HepG2 (cell line): ENCODE measurements around the gene PCBP4. TPM values are rescaled to one million over a fixed set of nuclear protein-coding genes. Genes with fewer than 3 reads are reported as not detected.
A peak's percentile ranks its signal among the peaks of the same experiment; 100 is the strongest.

Source experiments
- CEBPG ChIP-seq: IDR thresholded peaks from 2 replicates; pipeline ENCODE4 v1.6.1; 2016
- E2F2 ChIP-seq: sonication (generic); formaldehyde crosslinking; IDR thresholded peaks from 2 replicates; pipeline ENCODE4 v1.4.0; 2020; ENCODE audit warnings: missing genetic modification reagents, borderline replicate concordance
- FOXC1 ChIP-seq: sonication (generic); formaldehyde crosslinking; IDR thresholded peaks from 2 replicates; pipeline ENCODE4 v1.8.0; 2022; ENCODE audit warnings: mild to moderate bottlenecking, missing genetic modification reagents, borderline replicate concordance
- MLLT10 ChIP-seq: sonication (generic); formaldehyde crosslinking; IDR thresholded peaks from 2 replicates; pipeline ENCODE4 v1.4.0; 2020; ENCODE audit warnings: missing genetic modification reagents
- PTBP1 ChIP-seq: fragments of 200-400 bp; formaldehyde crosslinking; IDR thresholded peaks from 2 replicates; pipeline ENCODE4 v1.6.1; 2018; ENCODE audit warnings: low read length, low read depth; ENCODE audit not compliant: poor library complexity, severe bottlenecking
- RFX3 ChIP-seq: IDR thresholded peaks from 2 replicates; pipeline ENCODE4 v1.6.1; 2016; ENCODE audit warnings: missing biosample characterization, missing genetic modification reagents
- RFX5 ChIP-seq: IDR thresholded peaks from 2 replicates; pipeline ENCODE4 v1.6.1; 2011; ENCODE audit warnings: low read depth, low read length, improper control_type of control experiment
- STAT6 ChIP-seq: sonication (generic); formaldehyde crosslinking; IDR thresholded peaks from 2 replicates; pipeline ENCODE4 v1.4.0; 2020; ENCODE audit warnings: missing genetic modification reagents, mild to moderate bottlenecking, borderline replicate concordance
- TAF15 ChIP-seq: fragments of 200-400 bp; formaldehyde crosslinking; IDR thresholded peaks from one replicate; pipeline ENCODE4 v1.6.1; 2018; ENCODE audit warnings: mild to moderate bottlenecking, low read depth, low read length; ENCODE audit not compliant: poor library complexity, severe bottlenecking
- TARDBP ChIP-seq: sonication (generic); formaldehyde crosslinking; IDR thresholded peaks from 2 replicates; pipeline ENCODE4 v1.8.0; 2022; ENCODE audit warnings: mild to moderate bottlenecking, missing genetic modification reagents
- TOPORS ChIP-seq: sonication (generic); formaldehyde crosslinking; IDR thresholded peaks from 2 replicates; pipeline ENCODE4 v1.8.0; 2023; ENCODE audit warnings: mild to moderate bottlenecking, missing genetic modification reagents
- WIZ ChIP-seq: sonication (generic); formaldehyde crosslinking; IDR thresholded peaks from 2 replicates; pipeline ENCODE4 v1.5.1; 2020; ENCODE audit warnings: mild to moderate bottlenecking, missing genetic modification reagents
- XRCC5 ChIP-seq: fragments of 200-400 bp; formaldehyde crosslinking; optimal IDR thresholded peaks from 2 replicates; pipeline ENCODE3; 2017; ENCODE audit warnings: mild to moderate bottlenecking, low read length
- ZNF549 ChIP-seq: sonication (generic); formaldehyde crosslinking; IDR thresholded peaks from 2 replicates; pipeline ENCODE4 v1.5.0; 2020; ENCODE audit warnings: missing genetic modification reagents
- ZNF761 ChIP-seq: sonication (generic); formaldehyde crosslinking; conservative IDR thresholded peaks from 2 replicates; pipeline ENCODE4 v1.4.0; 2020; ENCODE audit warnings: mild to moderate bottlenecking, missing genetic modification reagents
- ZSCAN29 ChIP-seq: sonication (generic); formaldehyde crosslinking; conservative IDR thresholded peaks from 2 replicates; pipeline ENCODE4 v1.4.0; 2020; ENCODE audit warnings: mild to moderate bottlenecking, missing genetic modification reagents
- polyA plus RNA-seq, 8 experiments: library from polyadenylated mRNA; depleted of rRNA in 3 of 8; stranded (reverse) in 7 of 8; unstranded in 1 of 8; fragments of >200 nt; fragmentation: Illumina TruSeq in 4 of 8; extraction: Trizol in 4 of 8; gene quantifications; 2 replicates each; pipeline versions ENCODE4 v1.2.1 to v1.2.3, GENCODE V29; 2011 to 2016; ENCODE audit warnings: low read depth in 4 of 8, missing spikeins in 1 of 8, mixed read lengths in 1 of 8; ENCODE audit not compliant: insufficient read depth in 1 of 8
- total RNA-seq, 5 experiments: library from RNA; depleted of rRNA; stranded (reverse); fragments of >200 nt; fragmentation: Illumina TruSeq; extraction: Trizol; gene quantifications; 2 replicates each; pipeline ENCODE4 v1.2.3, GENCODE V29; 2016; ENCODE audit warnings: low read depth in 1 of 5
- TF ChIP-seq, protein P1 (sequence below): sonication (generic); formaldehyde crosslinking; IDR thresholded peaks from 2 replicates; pipeline ENCODE4 v1.4.0; 2020; ENCODE audit warnings: missing genetic modification reagents
- TF ChIP-seq, protein P2 (sequence below): sonication (generic); formaldehyde crosslinking; IDR thresholded peaks from 2 replicates; pipeline ENCODE4 v1.9.0; 2021; ENCODE audit warnings: mild to moderate bottlenecking, missing genetic modification reagents

PCBP4 gene
- total and polyA plus RNA-seq, 2 of the 13 experiments (the other 11 are each of a cell fraction or from before 2014, with no cell fraction given): 36.8 to 51.3 TPM

GRCh38 chr3:52001443-52001974, 34.3 kb upstream of the PCBP4 start (continued):
- peak; percentile 86 for TF ChIP-seq XRCC5
- no peak for TF ChIP-seq ZSCAN29 (CRISPR knock-in tag)
- TF ChIP-seq STAT6 (CRISPR knock-in tag): no peak
- TF ChIP-seq FOXC1 (CRISPR knock-in tag): no peak
- TF ChIP-seq MLLT10 (CRISPR knock-in tag): no peak
- TF ChIP-seq RFX5: no peak
- TF ChIP-seq, protein P1, sequence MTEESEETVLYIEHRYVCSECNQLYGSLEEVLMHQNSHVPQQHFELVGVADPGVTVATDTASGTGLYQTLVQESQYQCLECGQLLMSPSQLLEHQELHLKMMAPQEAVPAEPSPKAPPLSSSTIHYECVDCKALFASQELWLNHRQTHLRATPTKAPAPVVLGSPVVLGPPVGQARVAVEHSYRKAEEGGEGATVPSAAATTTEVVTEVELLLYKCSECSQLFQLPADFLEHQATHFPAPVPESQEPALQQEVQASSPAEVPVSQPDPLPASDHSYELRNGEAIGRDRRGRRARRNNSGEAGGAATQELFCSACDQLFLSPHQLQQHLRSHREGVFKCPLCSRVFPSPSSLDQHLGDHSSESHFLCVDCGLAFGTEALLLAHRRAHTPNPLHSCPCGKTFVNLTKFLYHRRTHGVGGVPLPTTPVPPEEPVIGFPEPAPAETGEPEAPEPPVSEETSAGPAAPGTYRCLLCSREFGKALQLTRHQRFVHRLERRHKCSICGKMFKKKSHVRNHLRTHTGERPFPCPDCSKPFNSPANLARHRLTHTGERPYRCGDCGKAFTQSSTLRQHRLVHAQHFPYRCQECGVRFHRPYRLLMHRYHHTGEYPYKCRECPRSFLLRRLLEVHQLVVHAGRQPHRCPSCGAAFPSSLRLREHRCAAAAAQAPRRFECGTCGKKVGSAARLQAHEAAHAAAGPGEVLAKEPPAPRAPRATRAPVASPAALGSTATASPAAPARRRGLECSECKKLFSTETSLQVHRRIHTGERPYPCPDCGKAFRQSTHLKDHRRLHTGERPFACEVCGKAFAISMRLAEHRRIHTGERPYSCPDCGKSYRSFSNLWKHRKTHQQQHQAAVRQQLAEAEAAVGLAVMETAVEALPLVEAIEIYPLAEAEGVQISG (CRISPR knock-in tag): no peak
- TF ChIP-seq RFX3: no peak
- no peak for TF ChIP-seq ZNF761 (CRISPR knock-in tag)
- TF ChIP-seq TAF15: no peak
- no peak for TF ChIP-seq PTBP1
- TF ChIP-seq ZNF549: no peak
- TF ChIP-seq E2F2 (CRISPR knock-in tag): no peak
- 0 out of 2 replicates have a peak, but pooled peaks have one; percentile 22 for TF ChIP-seq TARDBP (CRISPR knock-in tag)
- TF ChIP-seq TOPORS (CRISPR knock-in tag): no peak
- TF ChIP-seq, protein P2, sequence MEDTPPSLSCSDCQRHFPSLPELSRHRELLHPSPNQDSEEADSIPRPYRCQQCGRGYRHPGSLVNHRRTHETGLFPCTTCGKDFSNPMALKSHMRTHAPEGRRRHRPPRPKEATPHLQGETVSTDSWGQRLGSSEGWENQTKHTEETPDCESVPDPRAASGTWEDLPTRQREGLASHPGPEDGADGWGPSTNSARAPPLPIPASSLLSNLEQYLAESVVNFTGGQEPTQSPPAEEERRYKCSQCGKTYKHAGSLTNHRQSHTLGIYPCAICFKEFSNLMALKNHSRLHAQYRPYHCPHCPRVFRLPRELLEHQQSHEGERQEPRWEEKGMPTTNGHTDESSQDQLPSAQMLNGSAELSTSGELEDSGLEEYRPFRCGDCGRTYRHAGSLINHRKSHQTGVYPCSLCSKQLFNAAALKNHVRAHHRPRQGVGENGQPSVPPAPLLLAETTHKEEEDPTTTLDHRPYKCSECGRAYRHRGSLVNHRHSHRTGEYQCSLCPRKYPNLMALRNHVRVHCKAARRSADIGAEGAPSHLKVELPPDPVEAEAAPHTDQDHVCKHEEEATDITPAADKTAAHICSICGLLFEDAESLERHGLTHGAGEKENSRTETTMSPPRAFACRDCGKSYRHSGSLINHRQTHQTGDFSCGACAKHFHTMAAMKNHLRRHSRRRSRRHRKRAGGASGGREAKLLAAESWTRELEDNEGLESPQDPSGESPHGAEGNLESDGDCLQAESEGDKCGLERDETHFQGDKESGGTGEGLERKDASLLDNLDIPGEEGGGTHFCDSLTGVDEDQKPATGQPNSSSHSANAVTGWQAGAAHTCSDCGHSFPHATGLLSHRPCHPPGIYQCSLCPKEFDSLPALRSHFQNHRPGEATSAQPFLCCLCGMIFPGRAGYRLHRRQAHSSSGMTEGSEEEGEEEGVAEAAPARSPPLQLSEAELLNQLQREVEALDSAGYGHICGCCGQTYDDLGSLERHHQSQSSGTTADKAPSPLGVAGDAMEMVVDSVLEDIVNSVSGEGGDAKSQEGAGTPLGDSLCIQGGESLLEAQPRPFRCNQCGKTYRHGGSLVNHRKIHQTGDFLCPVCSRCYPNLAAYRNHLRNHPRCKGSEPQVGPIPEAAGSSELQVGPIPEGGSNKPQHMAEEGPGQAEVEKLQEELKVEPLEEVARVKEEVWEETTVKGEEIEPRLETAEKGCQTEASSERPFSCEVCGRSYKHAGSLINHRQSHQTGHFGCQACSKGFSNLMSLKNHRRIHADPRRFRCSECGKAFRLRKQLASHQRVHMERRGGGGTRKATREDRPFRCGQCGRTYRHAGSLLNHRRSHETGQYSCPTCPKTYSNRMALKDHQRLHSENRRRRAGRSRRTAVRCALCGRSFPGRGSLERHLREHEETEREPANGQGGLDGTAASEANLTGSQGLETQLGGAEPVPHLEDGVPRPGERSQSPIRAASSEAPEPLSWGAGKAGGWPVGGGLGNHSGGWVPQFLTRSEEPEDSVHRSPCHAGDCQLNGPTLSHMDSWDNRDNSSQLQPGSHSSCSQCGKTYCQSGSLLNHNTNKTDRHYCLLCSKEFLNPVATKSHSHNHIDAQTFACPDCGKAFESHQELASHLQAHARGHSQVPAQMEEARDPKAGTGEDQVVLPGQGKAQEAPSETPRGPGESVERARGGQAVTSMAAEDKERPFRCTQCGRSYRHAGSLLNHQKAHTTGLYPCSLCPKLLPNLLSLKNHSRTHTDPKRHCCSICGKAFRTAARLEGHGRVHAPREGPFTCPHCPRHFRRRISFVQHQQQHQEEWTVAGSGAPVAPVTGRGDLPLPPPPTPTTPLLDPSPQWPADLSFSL: no peak
- 0 out of 2 replicates have a peak, but pooled peaks have one; percentile 12 for TF ChIP-seq CEBPG (CRISPR knock-in tag)
- no peak for TF ChIP-seq WIZ
